22Rv1 (cell line): ENCODE data around the gene COMMD2.

ENCODE experiments used
- CTCF ChIP-seq: fragments of 450-650 bp; IDR thresholded peaks from 2 replicates; pipeline ENCODE4 v1.5.1; 2017; ENCODE audit warnings: mild to moderate bottlenecking
- ZFX ChIP-seq: fragments of 450-650 bp; IDR thresholded peaks from 2 replicates; pipeline ENCODE4 v1.6.1; 2017; ENCODE audit warnings: antibody characterized with exemption, borderline replicate concordance

- TF ChIP-seq CTCF (no peak), ZFX (no peak)
These were observed 15.4 kb upstream of the COMMD2 start for GRCh38 chr3:149767720-149768119.
